H9 (cell line): ENCODE measurements around the gene MAP2. TPM values are rescaled to one million over a fixed set of nuclear protein-coding genes. Genes with fewer than 3 reads are reported as not detected.

Experiments
- DNase-seq: peaks from one replicate; pipeline ENCODE4 v3.0.0-alpha.2; 2017
- H2AFZ ChIP-seq: one replicate; pipeline ENCODE4 v1.6.1; 2013; ENCODE audit warnings: mild to moderate bottlenecking, low read length, control low read depth, moderate library complexity
- H2AK5ac ChIP-seq: 2 replicates; pipeline ENCODE4 v1.6.1; 2013; ENCODE audit warnings: low read length, control low read depth, mixed read lengths; ENCODE audit not compliant: insufficient read length
- H2BK120ac ChIP-seq: one replicate; pipeline ENCODE4 v1.6.1; 2013; ENCODE audit warnings: low read depth, mild to moderate bottlenecking, low read length, control low read depth, inconsistent platforms; ENCODE audit not compliant: poor library complexity, severe bottlenecking
- H2BK12ac ChIP-seq: 2 replicates; pipeline ENCODE4 v1.6.1; 2013; ENCODE audit warnings: low read length, control low read depth, mixed read lengths, low read depth; ENCODE audit not compliant: insufficient read length
- H2BK15ac ChIP-seq: 2 replicates; pipeline ENCODE4 v1.6.1; 2013; ENCODE audit warnings: low read depth, low read length, control low read depth
- H2BK20ac ChIP-seq: one replicate; pipeline ENCODE4 v1.6.1; 2013; ENCODE audit warnings: low read depth, mild to moderate bottlenecking, low read length, control low read depth, inconsistent platforms; ENCODE audit not compliant: poor library complexity, severe bottlenecking
- H2BK5ac ChIP-seq: 2 replicates; pipeline ENCODE4 v1.6.1; 2013; ENCODE audit warnings: low read length, control low read depth, mixed read lengths; ENCODE audit not compliant: insufficient read length
- H3K14ac ChIP-seq: 2 replicates; pipeline ENCODE4 v1.6.1; 2013; ENCODE audit warnings: low read length, control low read depth; ENCODE audit not compliant: insufficient read depth
- H3K18ac ChIP-seq: 2 replicates; pipeline ENCODE4 v1.6.1; 2013; ENCODE audit warnings: low read depth, mild to moderate bottlenecking, mixed read lengths, low read length, control low read depth; ENCODE audit not compliant: insufficient read length
- H3K23ac ChIP-seq: 2 replicates; pipeline ENCODE4 v1.6.1; 2013; ENCODE audit warnings: low read length, control low read depth, mixed read lengths, low read depth; ENCODE audit not compliant: insufficient read length
- H3K23me2 ChIP-seq: 2 replicates; pipeline ENCODE4 v1.6.1; 2013; ENCODE audit warnings: low read depth, mild to moderate bottlenecking, mixed read lengths, low read length, control low read depth; ENCODE audit not compliant: insufficient read length, poor library complexity, severe bottlenecking
- H3K27ac ChIP-seq: 2 replicates; pipeline ENCODE4 v1.5.1; 2013; ENCODE audit warnings: low read length, control low read depth, mixed read lengths, low read depth; ENCODE audit not compliant: insufficient read length
- H3K27me3 ChIP-seq: 2 replicates; pipeline ENCODE4 v1.6.1; 2013; ENCODE audit warnings: low read length, control low read depth, inconsistent platforms; ENCODE audit not compliant: insufficient read depth
- H3K4ac ChIP-seq: 2 replicates; pipeline ENCODE4 v1.6.1; 2013; ENCODE audit warnings: low read depth, mild to moderate bottlenecking, control low read depth, inconsistent platforms, low read length, moderate library complexity
- H3K4me1 ChIP-seq: 2 replicates; pipeline ENCODE4 v1.6.1; 2013; ENCODE audit warnings: low read length, control low read depth, inconsistent platforms; ENCODE audit not compliant: insufficient read depth
- H3K4me2 ChIP-seq: 2 replicates; pipeline ENCODE4 v1.6.1; 2013; ENCODE audit warnings: low read length, control low read depth, mixed read lengths; ENCODE audit not compliant: insufficient read length, insufficient read depth
- H3K56ac ChIP-seq: 2 replicates; pipeline ENCODE4 v1.6.1; 2013; ENCODE audit warnings: low read depth, mild to moderate bottlenecking, mixed read lengths, low read length, control low read depth; ENCODE audit not compliant: insufficient read length
- H3K79me1 ChIP-seq: 2 replicates; pipeline ENCODE4 v1.6.1; 2013; ENCODE audit warnings: low read depth, mild to moderate bottlenecking, moderate library complexity, low read length, control low read depth, inconsistent platforms; ENCODE audit not compliant: insufficient read depth, poor library complexity, severe bottlenecking
- H3K79me2 ChIP-seq: 2 replicates; pipeline ENCODE4 v1.6.1; 2013; ENCODE audit warnings: low read length, control low read depth, inconsistent platforms; ENCODE audit not compliant: insufficient read depth
- H3K9ac ChIP-seq: 2 replicates; pipeline ENCODE4 v1.6.1; 2013; ENCODE audit warnings: low read length, control low read depth, mixed read lengths; ENCODE audit not compliant: insufficient read length; ENCODE audit errors: extremely low read depth
- H3K9me3 ChIP-seq: one replicate; pipeline ENCODE4 v1.6.1; 2013; ENCODE audit warnings: low read depth, low read length, inconsistent platforms; ENCODE audit not compliant: control insufficient read depth
- H3T11ph ChIP-seq: one replicate; pipeline ENCODE4 v1.6.1; 2013; ENCODE audit warnings: mild to moderate bottlenecking, low read length, control low read depth, inconsistent platforms
- H4K20me1 ChIP-seq: one replicate; pipeline ENCODE4 v1.6.1; 2013; ENCODE audit not compliant: control insufficient read depth, insufficient read length, insufficient read depth
- H4K5ac ChIP-seq: 2 replicates; pipeline ENCODE4 v1.6.1; 2013; ENCODE audit warnings: low read depth, mild to moderate bottlenecking, mixed read lengths, low read length, control low read depth; ENCODE audit not compliant: insufficient read length
- H4K8ac ChIP-seq: replicated peaks from 2 replicates; pipeline ENCODE4 v1.6.1; 2013; ENCODE audit warnings: low read length, control low read depth, mixed read lengths, low read depth; ENCODE audit not compliant: insufficient read length
- H4K91ac ChIP-seq: 2 replicates; pipeline ENCODE4 v1.6.1; 2013; ENCODE audit warnings: low read depth, mild to moderate bottlenecking, moderate library complexity, mixed read lengths, low read length, control low read depth; ENCODE audit not compliant: insufficient read length
- H3K27ac Mint-ChIP-seq, 3 experiments: 2 replicates in 2 of 3; 3 replicates in 1 of 3; pipeline ENCODE4 v1.8.0; 2020 to 2021; ENCODE audit warnings: mixed read lengths in 3 of 3, mild to moderate bottlenecking in 1 of 3, moderate library complexity in 1 of 3
- H3K27me3 Mint-ChIP-seq: 2 replicates; pipeline ENCODE4 v1.8.0; 2021; ENCODE audit warnings: low read depth, mild to moderate bottlenecking, moderate library complexity, mixed read lengths
- H3K36me3 Mint-ChIP-seq, 3 experiments: 2 replicates in 2 of 3; 3 replicates in 1 of 3; pipeline ENCODE4 v1.8.0; 2020 to 2021; ENCODE audit warnings: low read depth in 3 of 3, mixed read lengths in 3 of 3; ENCODE audit not compliant: insufficient read depth in 1 of 3
- H3K4me1 Mint-ChIP-seq, 2 experiments: 2 replicates each; pipeline ENCODE4 v1.8.0; 2020; ENCODE audit warnings: mixed read lengths in 2 of 2
- H3K4me3 Mint-ChIP-seq, 2 experiments: 2 replicates in 1 of 2; 3 replicates in 1 of 2; pipeline ENCODE4 v1.8.0; 2020 to 2021; ENCODE audit warnings: mild to moderate bottlenecking in 2 of 2, mixed read lengths in 2 of 2, moderate library complexity in 1 of 2
- H3K9me3 Mint-ChIP-seq, 2 experiments: 2 replicates in 1 of 2; 3 replicates in 1 of 2; pipeline ENCODE4 v1.8.0; 2020; ENCODE audit warnings: mild to moderate bottlenecking in 2 of 2, mixed read lengths in 2 of 2, moderate library complexity in 1 of 2
- CTCF ChIP-seq: fragments of 200-600 bp; sonication (generic); conservative IDR thresholded peaks from 3 replicates; pipeline ENCODE4 v1.8.0; 2021; ENCODE audit warnings: antibody characterized with exemption, mild to moderate bottlenecking
- WGBS: extraction: QIAGEN DNeasy Blood & Tissue Kit; methylation state at CpG from one replicate; pipeline ENCODE4 v1.1.7; 2013; ENCODE audit warnings: missing lambda C conversion rate, low lambda C conversion rate, mixed read lengths; ENCODE audit not compliant: insufficient read length; ENCODE audit errors: extremely low coverage; 5-methylcytosine and 5-hydroxymethylcytosine counted together
- total RNA-seq: library from RNA; stranded (reverse); gene quantifications from 2 replicates; pipeline ENCODE4 v1.2.1, GENCODE V29; 2021

Gene MAP2
- total RNA-seq, 1 experiment from 2014 or later = 0.87 TPM

GRCh38 chr2:209445485-209445884 is 21.6 kb downstream of the MAP2 start:
- H3K27me3 ChIP-seq = no peaks in the 10 kb centered on the region
- H3K23me2 ChIP-seq = no peaks in the 10 kb centered on the region
- TF ChIP-seq CTCF = no peak
- Mint-ChIP-seq H3K36me3 (no peaks in the 10 kb centered on the region), H3K27ac (no peak overlapping the region; a peak in 1 of 7 replicates), H3K9me3 (no peaks in the 10 kb centered on the region), H3K4me1 (peaks cover 7 to 34% of the 10 kb centered on the region in 2 experiments), H3K4me3 (no peak overlapping the region), H3K27me3 (no peaks in the 10 kb centered on the region)
- no CpG with 5 or more reads among the region's 2 CpGs for WGBS
- no peak overlapping the region for H2BK12ac ChIP-seq
- no peak overlapping the region for H4K91ac ChIP-seq
- no peak overlapping the region for H2AK5ac ChIP-seq
- no peak for DNase-seq
- H3K9me3 ChIP-seq = no peaks in the 10 kb centered on the region
- no peaks in the 10 kb centered on the region; the same call in 1 of the 2 replicates for H3K4me1 ChIP-seq
- no peak overlapping the region for H2BK20ac ChIP-seq
- no peaks in the 10 kb centered on the region for H3K79me1 ChIP-seq
- no peak overlapping the region for H2BK5ac ChIP-seq
- no peak overlapping the region for H3K23ac ChIP-seq
- H4K20me1 ChIP-seq = no peaks in the 10 kb centered on the region
- no peak overlapping the region for H3K4ac ChIP-seq
- H3T11ph ChIP-seq = no peak overlapping the region
- H2AFZ ChIP-seq = no peak overlapping the region
- no peak overlapping the region for H3K9ac ChIP-seq
- no peak overlapping the region for H3K27ac ChIP-seq
- H3K79me2 ChIP-seq = no peaks in the 10 kb centered on the region
- H4K8ac ChIP-seq = no peak overlapping the region
- no peak overlapping the region for H4K5ac ChIP-seq
- H3K4me2 ChIP-seq = no peak overlapping the region
- H3K14ac ChIP-seq = no peak overlapping the region
- H3K56ac ChIP-seq = no peak overlapping the region
- no peak overlapping the region for H2BK15ac ChIP-seq
- H3K18ac ChIP-seq = no peak overlapping the region
- no peak overlapping the region for H2BK120ac ChIP-seq
